GM18873 (cell line): ENCODE results near the gene SEPHS2.
"Not testable (repeated sequence)": the region's sequence is repeated elsewhere in the genome, so short reads cannot be mapped to it uniquely, and the experiment has no call there.

Experiments used
- ATAC-seq: cut with Tn5 transposase; IDR thresholded peaks from one replicate; pipeline ENCODE4 v1.9.1; 2021; ENCODE audit warnings: mild to moderate bottlenecking, moderate library complexity, moderate number of reproducible peaks; ENCODE audit not compliant: unreplicated experiment, low FRiP score

SEPHS2 gene

GRCh38 chr16:30401768-30402425, 43.8 kb downstream of the SEPHS2 start:
- no peak for ATAC-seq

- ATAC-seq, result no peak
Measured at GRCh38 chr16:30399435-30400186, 46.1 kb downstream of the SEPHS2 start.

- no peak for ATAC-seq
Measured at GRCh38 chr16:30398661-30399434, 46.8 kb downstream of the SEPHS2 start.

GRCh38 chr16:30397776-30398660, 47.7 kb downstream of the SEPHS2 start:
- ATAC-seq, result no peak

GRCh38 chr16:30397056-30397455, 48.6 kb downstream of the SEPHS2 start:
- ATAC-seq, result no peak

GRCh38 chr16:30396627-30397026, 49.0 kb downstream of the SEPHS2 start:
- not testable (repeated sequence) for ATAC-seq

GRCh38 chr16:30395992-30396585, 49.6 kb downstream of the SEPHS2 start:
- ATAC-seq, result no peak

GRCh38 chr16:30395155-30395991, 50.3 kb downstream of the SEPHS2 start, which contains the start of gene ZNF48:
Gene ZNF48 (plus strand): TSS chr16:30395420. CDS start chr16:30395795, 375 bp downstream.
- peak; percentile 47 for ATAC-seq

GRCh38 chr16:30394592-30395154, 51.0 kb downstream of the SEPHS2 start:
- no peak for ATAC-seq
